Vagina (tissue), 2 donors: ENCODE data around the gene EML2. TPM values are rescaled to one million over a fixed set of nuclear protein-coding genes. Genes with fewer than 3 reads are reported as not detected.
"Not testable (repeated sequence)": the region's sequence is repeated elsewhere in the genome, so short reads cannot be mapped to it uniquely, and the experiment has no call there.

ENCODE experiments used
- DNase-seq, 2 donors: peaks; one replicate each; pipeline ENCODE4 v3.0.0-alpha.2; 2017; ENCODE audit errors: extremely low spot score in 2 of 2
- H3K27ac ChIP-seq: fragments of 200-600 bp; sonication (generic); one replicate; pipeline ENCODE4 v1.5.1; 2019
- H3K27me3 ChIP-seq: fragments of 200-600 bp; sonication (generic); one replicate; pipeline ENCODE4 v1.5.1; 2019
- H3K36me3 ChIP-seq, 2 donors: fragments of 200-600 bp; sonication (generic); one replicate each; pipeline ENCODE4 v1.5.1; 2017 to 2019
- H3K4me1 ChIP-seq: fragments of 200-600 bp; sonication (generic); one replicate; pipeline ENCODE4 v1.5.1; 2019
- H3K4me3 ChIP-seq, 2 donors: fragments of 200-600 bp; sonication (generic); 1 replicate in 1 of 2; 2 replicates in 1 of 2; pipeline ENCODE4 v1.5.1; 2016 to 2019
- H3K9me3 ChIP-seq: fragments of 200-600 bp; sonication (generic); one replicate; pipeline ENCODE4 v1.5.1; 2019
- CTCF ChIP-seq, 3 experiments: fragments of 450-650 bp in 2 of 3; fragments of 200-600 bp in 1 of 3; sonication (generic) in 1 of 3; IDR thresholded peaks; one replicate each; pipeline ENCODE4 v1.5.1; 2017 to 2019; ENCODE audit warnings: antibody characterized with exemption in 3 of 3, mild to moderate bottlenecking in 2 of 3, moderate library complexity in 2 of 3
- POLR2A ChIP-seq, 2 donors: fragments of 450-650 bp; IDR thresholded peaks; one replicate each; pipeline ENCODE4 v1.6.1; 2017; ENCODE audit warnings: antibody characterized with exemption in 2 of 2, mild to moderate bottlenecking in 2 of 2, moderate library complexity in 2 of 2
- POLR2AphosphoS5 ChIP-seq, 2 donors: sonication (generic); formaldehyde crosslinking; IDR thresholded peaks; one replicate each; pipeline ENCODE4 v1.9.0; 2017; ENCODE audit warnings: antibody characterized with exemption in 2 of 2, mild to moderate bottlenecking in 2 of 2, low read depth in 1 of 2; ENCODE audit not compliant: insufficient read depth in 1 of 2
- intact Hi-C: fragments of 100-400 bp; cut with DNase I; formaldehyde crosslinking; loops from one replicate; pipeline ENCODE4 v1.15.1; 2023
- total RNA-seq: library from RNA; depleted of rRNA; stranded (reverse); fragments of >200 nt; gene quantifications from one replicate; pipeline ENCODE4 v1.2.3, GENCODE V29; 2016

Gene EML2
- total RNA-seq, 1 donor from 2014 or later: 74.9 TPM

GRCh38 chr19:45629704-45630103 lies 9.5 kb downstream of the EML2 start:
- peaks cover 0 to 39% of the 10 kb centered on the region in 2 donors for H3K36me3 ChIP-seq
- DNase-seq: no peak
- TF ChIP-seq CTCF (IDR thresholded peaks at IDR 0.05) (no peak), POLR2A (IDR thresholded peaks at IDR 0.05) (no peak), POLR2AphosphoS5 (IDR thresholded peaks at IDR 0.05; ENCODE audit: insufficient read depth in 1 of 2, low read depth in 1 of 2) (no peak)
- H3K4me1 ChIP-seq: peaks cover 8% of the 10 kb centered on the region
- intact Hi-C loops: no loop called here
- H3K27ac ChIP-seq: no peak overlapping the region
- no peaks in the 10 kb centered on the region for H3K27me3 ChIP-seq
- H3K9me3 ChIP-seq: no peaks in the 10 kb centered on the region
- H3K4me3 ChIP-seq: no peak overlapping the region

- H3K4me3 ChIP-seq, H3K9me3 ChIP-seq, H3K27ac ChIP-seq, intact Hi-C loops, H3K4me1 ChIP-seq, DNase-seq, H3K27me3 ChIP-seq: not testable (repeated sequence)
- H3K36me3 ChIP-seq: peaks cover 0 to 39% of the 10 kb centered on the region in 2 donors
Measured at GRCh38 chr19:45628219-45628618, 11.0 kb downstream of the EML2 start.

- Histone ChIP-seq H3K9me3 (no peaks in the 10 kb centered on the region), H3K27ac (no peak overlapping the region), H3K27me3 (no peaks in the 10 kb centered on the region), H3K4me1 (no peaks in the 10 kb centered on the region), H3K4me3 (no peak overlapping the region), H3K36me3 (peaks cover 0 to 62% of the 10 kb centered on the region in 2 donors)
- no peak for DNase-seq
- intact Hi-C loops: no loop called here
- TF ChIP-seq CTCF (IDR thresholded peaks at IDR 0.05) (no peak), POLR2A (IDR thresholded peaks at IDR 0.05) (no peak), POLR2AphosphoS5 (IDR thresholded peaks at IDR 0.05; ENCODE audit: insufficient read depth in 1 of 2, low read depth in 1 of 2) (no peak)
Measured at GRCh38 chr19:45623984-45624383, 15.2 kb downstream of the EML2 start.

- intact Hi-C loops: no loop called here
- H3K27me3 ChIP-seq: no peaks in the 10 kb centered on the region
- TF ChIP-seq POLR2AphosphoS5 (IDR thresholded peaks at IDR 0.05; ENCODE audit: insufficient read depth in 1 of 2, low read depth in 1 of 2) (no peak), CTCF (IDR thresholded peaks at IDR 0.05) (no peak)
- peaks cover 0 to 61% of the 10 kb centered on the region in 2 donors for H3K36me3 ChIP-seq
- H3K4me1 ChIP-seq: no peaks in the 10 kb centered on the region
- DNase-seq: no peak
- H3K9me3 ChIP-seq: no peaks in the 10 kb centered on the region
- H3K27ac ChIP-seq: no peak overlapping the region
- H3K4me3 ChIP-seq: no peak overlapping the region
Measured at GRCh38 chr19:45621976-45622503, 17.2 kb downstream of the EML2 start.

- no peak overlapping the region for H3K27ac ChIP-seq
- H3K36me3 ChIP-seq: peaks cover 0 to 61% of the 10 kb centered on the region in 2 donors
- no peak for DNase-seq
- H3K4me1 ChIP-seq: no peaks in the 10 kb centered on the region
- intact Hi-C loops: no loop called here
- H3K4me3 ChIP-seq: no peak overlapping the region
- no peak for TF ChIP-seq POLR2AphosphoS5 (IDR thresholded peaks at IDR 0.05; ENCODE audit: insufficient read depth in 1 of 2, low read depth in 1 of 2)
- no peak for TF ChIP-seq CTCF (IDR thresholded peaks at IDR 0.05)
- TF ChIP-seq POLR2A (IDR thresholded peaks at IDR 0.05): no peak
- no peaks in the 10 kb centered on the region for H3K27me3 ChIP-seq
- no peaks in the 10 kb centered on the region for H3K9me3 ChIP-seq
Measured at GRCh38 chr19:45621389-45621788, 17.8 kb downstream of the EML2 start.

- Histone ChIP-seq H3K4me1 (peaks cover 17% of the 10 kb centered on the region), H3K27me3 (no peaks in the 10 kb centered on the region), H3K4me3 (no peak overlapping the region), H3K27ac (no peak overlapping the region), H3K36me3 (peaks cover 0 to 59% of the 10 kb centered on the region in 2 donors), H3K9me3 (no peaks in the 10 kb centered on the region)
- no peak for TF ChIP-seq CTCF (IDR thresholded peaks at IDR 0.05)
- intact Hi-C loops: no loop called here
- DNase-seq: no peak
Measured at GRCh38 chr19:45616704-45617017, 22.5 kb downstream of the EML2 start.
